H1 (cell line): ENCODE measurements around the gene COX5A. TPM values are rescaled to one million over a fixed set of nuclear protein-coding genes. Genes with fewer than 3 reads are reported as not detected.

Experiments used
- CTCF ChIA-PET: fragments of 300-600 bp; sonication (Branson Sonifier 250); formaldehyde crosslinking; loops from one replicate; lab custom pipeline; 2021; ENCODE audit not compliant: partially characterized antibody; lab: Charles Lee
- POLR2A ChIA-PET: fragments of 300-600 bp; sonication (Branson Sonifier 250); formaldehyde crosslinking; loops from one replicate; lab custom pipeline; 2021; ENCODE audit warnings: inconsistent platforms; ENCODE audit not compliant: partially characterized antibody; lab: Charles Lee
- DNase-seq, 2 experiments: peaks; one replicate each; pipeline versions ENCODE4 v3.0.0 to v3.0.0-alpha.2; 2010 to 2022; ENCODE audit warnings: low spot score in 2 of 2, low read depth in 1 of 2, mixed read lengths in 1 of 2
- FAIRE-seq: peaks from 2 replicates; lab custom pipeline; 2011; peaks lifted over from hg19 to GRCh38; lab: Jason Lieb, UNC
- H2AFZ ChIP-seq: 2 replicates; pipeline ENCODE4 v1.8.1; 2012; ENCODE audit warnings: low read length, inconsistent platforms
- H2AK5ac ChIP-seq: 2 replicates; pipeline ENCODE4 v1.6.1; 2013; ENCODE audit warnings: low read depth, low read length
- H2BK120ac ChIP-seq: replicated peaks from 2 replicates; pipeline ENCODE3; 2013; ENCODE audit warnings: low read depth, low read length, inconsistent platforms
- H2BK12ac ChIP-seq: 2 replicates; pipeline ENCODE4 v1.6.1; 2013; ENCODE audit warnings: low read depth, low read length
- H2BK15ac ChIP-seq: 2 replicates; pipeline ENCODE4 v1.6.1; 2013; ENCODE audit warnings: low read length
- H2BK20ac ChIP-seq: 2 replicates; pipeline ENCODE4 v1.6.1; 2013; ENCODE audit warnings: low read length
- H2BK5ac ChIP-seq: 2 replicates; pipeline ENCODE4 v1.6.1; 2013; ENCODE audit warnings: low read depth, low read length
- H3K14ac ChIP-seq: 2 replicates; pipeline ENCODE4 v1.6.1; 2013; ENCODE audit warnings: inconsistent platforms; ENCODE audit not compliant: insufficient read length
- H3K18ac ChIP-seq: 2 replicates; pipeline ENCODE4 v1.6.1; 2013; ENCODE audit warnings: low read length; ENCODE audit errors: extremely low read depth
- H3K23ac ChIP-seq: 2 replicates; pipeline ENCODE4 v1.6.1; 2013; ENCODE audit warnings: inconsistent platforms; ENCODE audit not compliant: insufficient read length
- H3K23me2 ChIP-seq: 2 replicates; pipeline ENCODE4 v1.6.1; 2013; ENCODE audit warnings: low read depth, low read length
- H3K27ac ChIP-seq: 2 replicates; pipeline ENCODE4 v1.6.1; 2011; ENCODE audit warnings: low read depth, low read length, inconsistent platforms
- H3K27me3 ChIP-seq, 4 experiments: replicated peaks in 1 of 4; 1 replicate in 1 of 4; 2 replicates in 3 of 4; pipeline versions ENCODE4 v1.6.1 to v1.8.1; 2011 to 2013; ENCODE audit warnings: low read length in 3 of 4, mild to moderate bottlenecking in 3 of 4, inconsistent platforms in 2 of 4, mixed read lengths in 2 of 4, moderate library complexity in 1 of 4; ENCODE audit not compliant: control insufficient read depth in 3 of 4, insufficient read depth in 3 of 4; ENCODE audit errors: extremely low read depth in 1 of 4
- H3K36me3 ChIP-seq, 4 experiments: 2 replicates each; pipeline versions ENCODE4 v1.6.1 to v1.8.1; 2011 to 2013; ENCODE audit warnings: mild to moderate bottlenecking in 4 of 4, low read length in 3 of 4, moderate library complexity in 2 of 4, control low read depth in 1 of 4, inconsistent platforms in 1 of 4; ENCODE audit not compliant: insufficient read depth in 4 of 4, control insufficient read depth in 2 of 4
- H3K4ac ChIP-seq: replicated peaks from 2 replicates; pipeline ENCODE3; 2013; ENCODE audit warnings: low read length, low read depth, mixed read lengths, inconsistent platforms; ENCODE audit not compliant: insufficient read length
- H3K4me1 ChIP-seq, 4 experiments: replicated peaks in 1 of 4; 1 replicate in 1 of 4; 2 replicates in 3 of 4; pipeline versions ENCODE4 v1.6.1 to v1.8.1; 2011 to 2013; ENCODE audit warnings: low read length in 3 of 4, inconsistent platforms in 2 of 4, mixed read lengths in 1 of 4; ENCODE audit not compliant: insufficient read depth in 4 of 4, control insufficient read depth in 3 of 4
- H3K4me2 ChIP-seq, 2 experiments: 2 replicates each; pipeline versions ENCODE4 v1.6.1 to v1.8.1; 2011 to 2013; ENCODE audit warnings: low read depth in 2 of 2, low read length in 2 of 2, control low read depth in 1 of 2, inconsistent platforms in 1 of 2, mild to moderate bottlenecking in 1 of 2; ENCODE audit not compliant: insufficient read depth in 1 of 2
- H3K4me3 ChIP-seq, 4 experiments: fragments of 200-600, 300-600 bp in 1 of 4; sonication (generic), shearing (Covaris generic), sonication (Bioruptor Twin) in 1 of 4; 2 replicates each; pipeline versions ENCODE4 v1.5.1 to v1.8.1; 2011 to 2016; ENCODE audit warnings: low read length in 4 of 4, low read depth in 3 of 4, control low read depth in 2 of 4, inconsistent platforms in 2 of 4, mild to moderate bottlenecking in 2 of 4, mixed read lengths in 1 of 4, moderate library complexity in 1 of 4; ENCODE audit not compliant: insufficient read depth in 2 of 4; ENCODE audit errors: extremely low read depth in 1 of 4
- H3K56ac ChIP-seq: replicated peaks from 2 replicates; pipeline ENCODE3; 2013; ENCODE audit warnings: low read depth, mild to moderate bottlenecking, mixed read lengths, low read length, inconsistent platforms; ENCODE audit not compliant: insufficient read length
- H3K79me1 ChIP-seq: 2 replicates; pipeline ENCODE4 v1.6.1; 2013; ENCODE audit warnings: low read depth, low read length, control low read depth
- H3K79me2 ChIP-seq, 2 experiments: 2 replicates each; pipeline versions ENCODE4 v1.6.1 to v1.8.1; 2012 to 2013; ENCODE audit warnings: low read length in 2 of 2, mild to moderate bottlenecking in 2 of 2, inconsistent platforms in 1 of 2; ENCODE audit not compliant: insufficient read depth in 2 of 2, control insufficient read depth in 1 of 2
- H3K9ac ChIP-seq, 4 experiments: replicated peaks in 1 of 4; 1 replicate in 1 of 4; 2 replicates in 3 of 4; pipeline versions ENCODE4 v1.6.1 to v1.8.1; 2011 to 2013; ENCODE audit warnings: low read depth in 3 of 4, low read length in 3 of 4, control low read depth in 2 of 4, mild to moderate bottlenecking in 2 of 4, moderate library complexity in 2 of 4, inconsistent platforms in 1 of 4; ENCODE audit errors: extremely low read depth in 1 of 4
- H3K9me3 ChIP-seq, 2 experiments: 2 replicates each; pipeline versions ENCODE4 v1.6.1 to v1.8.1; 2012 to 2013; ENCODE audit warnings: mild to moderate bottlenecking in 2 of 2, moderate library complexity in 2 of 2, control low read depth in 1 of 2, inconsistent platforms in 1 of 2, low read depth in 1 of 2, low read length in 1 of 2, mixed read lengths in 1 of 2; ENCODE audit not compliant: insufficient read depth in 2 of 2
- H4K20me1 ChIP-seq, 2 experiments: replicated peaks in 1 of 2; 2 replicates each; pipeline versions ENCODE3 to v1.8.1; 2011 to 2013; ENCODE audit warnings: inconsistent platforms in 2 of 2, low read length in 2 of 2, mild to moderate bottlenecking in 1 of 2; ENCODE audit not compliant: insufficient read depth in 2 of 2, control insufficient read depth in 1 of 2
- H4K5ac ChIP-seq: 2 replicates; pipeline ENCODE4 v1.6.1; 2013; ENCODE audit warnings: low read length, low read depth, mixed read lengths, inconsistent platforms; ENCODE audit not compliant: insufficient read length
- H4K8ac ChIP-seq: 2 replicates; pipeline ENCODE4 v1.8.0; 2013; ENCODE audit warnings: mild to moderate bottlenecking, moderate library complexity, low read length, inconsistent platforms; ENCODE audit not compliant: insufficient read depth; ENCODE audit errors: extremely low read depth
- H4K91ac ChIP-seq: replicated peaks from 2 replicates; pipeline ENCODE3; 2013; ENCODE audit warnings: low read length, mixed read lengths, inconsistent platforms; ENCODE audit not compliant: insufficient read length
- BACH1 ChIP-seq: IDR thresholded peaks from 2 replicates; pipeline ENCODE4 v1.6.1; 2012; ENCODE audit warnings: low read length, improper control_type of control experiment
- CBX8 ChIP-seq: fragments of 300-800, 300-1000 bp; sonication (generic); IDR thresholded peaks from 2 replicates; pipeline ENCODE4 v1.7.1; 2016; ENCODE audit warnings: low read depth, low read length, borderline replicate concordance
- CTBP2 ChIP-seq: IDR thresholded peaks from 2 replicates; pipeline ENCODE4 v1.7.0; 2011; ENCODE audit warnings: borderline replicate concordance, mild to moderate bottlenecking, moderate library complexity, mixed read lengths, low read length; ENCODE audit not compliant: insufficient read depth, insufficient read length
- E2F6 ChIP-seq: IDR thresholded peaks from 2 replicates; pipeline ENCODE4 v1.6.1; 2012; ENCODE audit warnings: inconsistent platforms
- FOSL1 ChIP-seq: IDR thresholded peaks from 2 replicates; pipeline ENCODE4 v1.6.1; 2011; ENCODE audit warnings: mild to moderate bottlenecking, low read depth, low read length, moderate library complexity; ENCODE audit not compliant: insufficient read depth
- GABPA ChIP-seq: IDR thresholded peaks from 2 replicates; pipeline ENCODE4 v1.6.1; 2011; ENCODE audit warnings: mild to moderate bottlenecking, low read length, moderate library complexity, borderline replicate concordance; ENCODE audit not compliant: insufficient read depth
- RFX5 ChIP-seq: IDR thresholded peaks from 2 replicates; pipeline ENCODE4 v1.6.1; 2011; ENCODE audit warnings: low read depth, low read length, improper control_type of control experiment, borderline replicate concordance
- SAP30 ChIP-seq: fragments of 300-600 bp; sonication (generic); IDR thresholded peaks from 2 replicates; pipeline ENCODE4 v1.7.1; 2012; ENCODE audit warnings: low read length, moderate library complexity, mild to moderate bottlenecking, inconsistent platforms; ENCODE audit not compliant: insufficient read depth, insufficient replicate concordance
- SP1 ChIP-seq: IDR thresholded peaks from 2 replicates; pipeline ENCODE4 v1.6.1; 2011; ENCODE audit warnings: low read depth, low read length
- SP4 ChIP-seq: IDR thresholded peaks from 2 replicates; pipeline ENCODE4 v1.6.1; 2012; ENCODE audit warnings: low read length, inconsistent platforms
- WGBS, 2 experiments: shearing (Covaris generic) in 1 of 2; methylation state at CpG; one replicate each; pipeline versions ENCODE4 v1.1.6 to v1.1.7; 2013 to 2015; ENCODE audit warnings: low lambda C conversion rate in 2 of 2, mixed read lengths in 2 of 2, inconsistent platforms in 1 of 2, low coverage in 1 of 2, missing lambda C conversion rate in 1 of 2; ENCODE audit not compliant: insufficient replicate concordance in 2 of 2, insufficient coverage in 1 of 2, insufficient read length in 1 of 2; ENCODE audit errors: extremely low coverage in 1 of 2, missing lambda C conversion rate in 1 of 2; 5-methylcytosine and 5-hydroxymethylcytosine counted together
- polyA plus RNA-seq, 7 experiments: library from polyadenylated mRNA; depleted of rRNA in 3 of 7; stranded (reverse) in 5 of 7; unstranded in 2 of 7; fragments of >200 nt in 5 of 7; fragments of 200-250 nt in 2 of 7; gene quantifications; 1 replicate in 5 of 7; 2 replicates in 1 of 7; 4 replicates in 1 of 7; pipeline versions ENCODE4 v1.2.1 to v1.2.3, GENCODE V29; 2011 to 2013; ENCODE audit warnings: missing spikeins in 2 of 7, mixed read lengths in 2 of 7
- total RNA-seq: library from RNA; stranded (reverse); fragmentation: NEBNext Ultra II Directional; extraction: Animal tissue kit (Norgen Biotek cat#: 25700); gene quantifications from 2 replicates; pipeline ENCODE4 v1.2.1, GENCODE V29; 2021

The COX5A gene
- total and polyA plus RNA-seq, 2 of the 8 experiments (the other 6 are each of a cell fraction or from before 2014, with no cell fraction given) = 270 to 367 TPM

- no peak for TF ChIP-seq SAP30
- no peak for TF ChIP-seq FOSL1
- no peak for TF ChIP-seq SP4
- TF ChIP-seq CTBP2 = no peak
- no peak for TF ChIP-seq SP1
- no peak for TF ChIP-seq GABPA
- TF ChIP-seq RFX5 = no peak
- TF ChIP-seq E2F6 = no peak
- TF ChIP-seq CBX8 = no peak
- no peak for TF ChIP-seq BACH1
- Histone ChIP-seq H3K4ac (no peak overlapping the region), H3K4me1 (peaks cover 0 to 4% (median 2%) of the 10 kb centered on the region in 4 experiments; a peak in 4 of 7 replicates), H3K23me2 (peaks cover 9% of the 10 kb centered on the region), H3K36me3 (peaks cover 5 to 25% (median 18%) of the 10 kb centered on the region in 4 experiments), H3K14ac (no peak overlapping the region), H2BK120ac (no peak overlapping the region), H4K5ac (no peak overlapping the region), H2AFZ (no peak overlapping the region), H3K27ac (no peak overlapping the region), H4K20me1 (peaks cover 0 to 6% of the 10 kb centered on the region in 2 experiments), H3K4me2 (no peak overlapping the region), H4K91ac (no peak overlapping the region), H2BK15ac (no peak overlapping the region), H3K9me3 (no peaks in the 10 kb centered on the region), H3K4me3 (no peak overlapping the region), H3K79me1 (no peaks in the 10 kb centered on the region), H3K23ac (no peak overlapping the region), H3K79me2 (no peaks in the 10 kb centered on the region), H3K27me3 (no peaks in the 10 kb centered on the region), H4K8ac (no peak overlapping the region), H2AK5ac (no peak overlapping the region), H3K9ac (no peak overlapping the region), H2BK12ac (no peak overlapping the region), H3K56ac (no peak overlapping the region), H2BK5ac (no peak overlapping the region), H2BK20ac (no peak overlapping the region), H3K18ac (no peak overlapping the region)
- DNase-seq = no peak
- WGBS, 2 experiments = 80% methylated on average over 3 of the region's 3 CpGs; no CpG with 5 or more reads in 1 of the 2 experiments
- POLR2A ChIA-PET = interaction anchor here (0.8 to 7.0 kb wide), 13 partner anchors 9 to 58 kb away, joined by 3 to 116 read pairs (median 5); partner anchors contain the start of gene FAM219B
- CTCF ChIA-PET = interaction anchor here (1.1 to 6.2 kb wide), 3 partner anchors 8 to 261 kb away, joined by 3 to 54 read pairs (median 7); no protein-coding TSS in a partner anchor
- FAIRE-seq = no peak
Observed at GRCh38 chr15:74893627-74894026, 44.2 kb downstream of the COX5A start.
